AG04450 (cell line): ENCODE measurements around the gene RALGPS1. TPM values are rescaled to one million over a fixed set of nuclear protein-coding genes. Genes with fewer than 3 reads are reported as not detected.

ENCODE experiments used
- CTCF ChIA-PET: fragments of 300-600, 350-600 bp; formaldehyde crosslinking; extraction: SDS; loops from one replicate; lab custom pipeline; 2022; ENCODE audit warnings: antibody characterized with exemption, inconsistent platforms; lab: Charles Lee
- POLR2A ChIA-PET: fragments of 350-600 bp; formaldehyde crosslinking; extraction: SDS; loops from one replicate; lab custom pipeline; 2021; ENCODE audit warnings: antibody characterized with exemption, inconsistent platforms; lab: Yijun Ruan, JAX
- DNase-seq: peaks from one replicate; pipeline ENCODE4 v3.0.0-alpha.2; 2011; ENCODE audit warnings: low read depth, low spot score
- H3K27ac ChIP-seq: one replicate; pipeline ENCODE4 v1.5.1; 2012; ENCODE audit warnings: low read depth, low read length, control low read depth
- H3K27me3 ChIP-seq: one replicate; pipeline ENCODE4 v1.6.0; 2012; ENCODE audit warnings: low read length; ENCODE audit not compliant: control insufficient read depth, insufficient read depth
- H3K4me3 ChIP-seq: 2 replicates; pipeline ENCODE4 v1.5.1; 2011; ENCODE audit warnings: mild to moderate bottlenecking, low read depth, low read length, control low read depth
- H3K9me3 ChIP-seq: 2 replicates; pipeline ENCODE4 v1.5.1; 2012; ENCODE audit warnings: low read length; ENCODE audit not compliant: control insufficient read depth, insufficient read depth
- polyA plus RNA-seq: library from polyadenylated mRNA; depleted of rRNA; stranded (reverse); fragments of >200 nt; gene quantifications from 2 replicates; pipeline ENCODE4 v1.2.3, GENCODE V29; 2011
- TF ChIP-seq, protein P1 (sequence below): IDR thresholded peaks from 2 replicates; pipeline ENCODE4 v1.5.1; 2011; ENCODE audit warnings: low read depth, low read length, control low read depth, inconsistent platforms

The RALGPS1 gene
- polyA plus RNA-seq, 1 experiment = 4.6 TPM

DNA sequence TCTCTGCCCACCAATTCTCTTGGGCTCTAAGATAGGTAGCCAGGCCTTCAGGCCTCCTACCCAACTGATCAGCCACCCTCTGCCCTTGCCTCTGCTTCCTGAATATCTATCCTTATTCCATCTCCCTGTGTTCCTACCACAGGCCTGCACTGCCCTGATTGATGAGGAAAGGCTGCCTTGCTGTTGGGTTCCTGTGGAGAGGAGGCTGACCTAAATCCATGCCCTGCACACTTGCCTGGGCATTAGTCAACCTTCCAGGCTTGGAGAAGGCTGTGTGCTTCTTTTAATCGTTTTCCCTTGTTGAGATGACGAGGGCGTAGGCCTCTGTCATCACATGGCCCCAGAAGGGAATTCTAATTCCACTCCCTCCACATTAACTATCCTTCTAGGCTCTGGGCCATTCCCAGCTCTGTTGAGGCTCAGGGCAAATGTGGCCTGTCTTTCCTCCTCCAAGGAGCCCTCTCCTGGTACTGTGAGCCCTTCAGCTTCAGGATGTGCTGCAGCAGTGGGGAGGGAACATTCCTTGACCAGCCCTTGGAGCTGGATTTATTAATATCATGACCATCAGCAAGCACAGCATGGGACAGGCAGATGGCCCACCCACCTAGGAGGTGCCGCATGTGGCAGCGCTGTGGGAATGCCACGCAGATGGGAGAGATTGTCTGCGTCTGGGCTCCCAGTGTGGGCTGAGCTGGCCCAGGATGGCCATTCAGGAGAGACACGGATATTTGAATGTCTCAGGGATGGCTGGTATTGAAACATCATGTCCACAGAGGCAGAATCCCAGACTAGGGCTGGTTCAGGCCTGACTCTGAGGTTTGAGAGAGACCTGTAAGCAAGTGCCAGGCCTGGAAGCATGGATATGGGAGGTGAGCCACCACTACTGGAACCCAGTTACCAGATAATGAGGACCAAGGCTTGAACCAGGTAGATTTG, 166.9 kb downstream of the RALGPS1 start:
- POLR2A ChIA-PET = no interaction called here
- H3K9me3 ChIP-seq = peaks cover 3% of the 10 kb centered on the region; the same call in 1 of the 2 replicates
- CTCF ChIA-PET = interaction anchor here (1.7 kb wide), 1 partner anchor 141 kb away, joined by 6 read pairs; no protein-coding TSS in a partner anchor
- H3K27ac ChIP-seq = no peak overlapping the region
- TF ChIP-seq, protein P1, sequence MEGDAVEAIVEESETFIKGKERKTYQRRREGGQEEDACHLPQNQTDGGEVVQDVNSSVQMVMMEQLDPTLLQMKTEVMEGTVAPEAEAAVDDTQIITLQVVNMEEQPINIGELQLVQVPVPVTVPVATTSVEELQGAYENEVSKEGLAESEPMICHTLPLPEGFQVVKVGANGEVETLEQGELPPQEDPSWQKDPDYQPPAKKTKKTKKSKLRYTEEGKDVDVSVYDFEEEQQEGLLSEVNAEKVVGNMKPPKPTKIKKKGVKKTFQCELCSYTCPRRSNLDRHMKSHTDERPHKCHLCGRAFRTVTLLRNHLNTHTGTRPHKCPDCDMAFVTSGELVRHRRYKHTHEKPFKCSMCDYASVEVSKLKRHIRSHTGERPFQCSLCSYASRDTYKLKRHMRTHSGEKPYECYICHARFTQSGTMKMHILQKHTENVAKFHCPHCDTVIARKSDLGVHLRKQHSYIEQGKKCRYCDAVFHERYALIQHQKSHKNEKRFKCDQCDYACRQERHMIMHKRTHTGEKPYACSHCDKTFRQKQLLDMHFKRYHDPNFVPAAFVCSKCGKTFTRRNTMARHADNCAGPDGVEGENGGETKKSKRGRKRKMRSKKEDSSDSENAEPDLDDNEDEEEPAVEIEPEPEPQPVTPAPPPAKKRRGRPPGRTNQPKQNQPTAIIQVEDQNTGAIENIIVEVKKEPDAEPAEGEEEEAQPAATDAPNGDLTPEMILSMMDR = no peak
- no peaks in the 10 kb centered on the region for H3K27me3 ChIP-seq
- no peak overlapping the region for H3K4me3 ChIP-seq
- DNase-seq = no peak

DNA sequence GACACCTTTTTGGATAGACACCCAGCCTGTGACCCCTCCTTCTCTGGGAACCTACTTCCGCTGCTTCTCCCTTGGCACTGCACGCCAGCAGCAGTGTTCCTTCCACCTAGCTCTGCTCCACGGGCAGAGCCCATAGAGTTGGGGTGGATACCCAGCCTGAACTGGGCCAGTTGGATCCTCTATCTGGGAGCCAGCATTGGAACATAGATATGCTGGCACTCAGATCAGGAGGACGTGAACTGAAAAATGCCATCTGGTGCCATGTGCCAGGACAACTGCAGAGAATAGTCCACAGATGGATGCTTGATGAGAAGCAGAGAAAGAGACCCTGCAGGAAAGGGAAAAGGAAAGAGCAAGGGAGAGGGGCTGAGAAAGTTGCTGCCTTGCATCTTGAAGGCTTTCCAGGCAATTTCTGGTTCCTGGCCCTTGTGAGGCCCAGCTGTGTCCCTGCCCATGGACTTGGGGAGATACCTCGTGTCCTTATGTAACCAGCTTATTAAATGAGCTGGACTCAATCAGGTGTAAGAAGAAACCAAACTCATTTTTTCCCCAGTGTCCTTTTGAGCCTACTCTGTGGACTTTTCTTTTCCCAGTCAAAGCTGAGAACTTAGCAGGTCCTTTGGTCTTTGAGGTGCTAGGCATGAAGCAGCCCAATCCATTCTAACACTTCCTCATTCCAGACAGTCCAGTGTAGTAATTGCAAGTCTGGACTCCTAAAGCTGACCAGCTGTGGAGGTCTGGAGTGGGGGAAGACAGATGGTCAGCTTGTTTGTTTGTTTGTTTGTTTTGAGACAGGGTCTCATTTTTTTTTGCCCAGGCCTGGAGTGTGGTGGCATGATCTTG, 168.8 kb downstream of the RALGPS1 start:
- H3K4me3 ChIP-seq = no peak overlapping the region
- H3K9me3 ChIP-seq = peaks cover 3% of the 10 kb centered on the region; the same call in 1 of the 2 replicates
- H3K27me3 ChIP-seq = no peaks in the 10 kb centered on the region
- TF ChIP-seq, protein P1 = no peak
- POLR2A ChIA-PET = interaction anchor here (0.6 to 0.9 kb wide), 3 partner anchors 39 to 340 kb away, joined by 3 to 4 read pairs (median 3); partner anchors contain the start of gene ANGPTL2
- H3K27ac ChIP-seq = no peak overlapping the region
- CTCF ChIA-PET = interaction anchor here (0.6 to 1.7 kb wide), 2 partner anchors 141 to 142 kb away, joined by 4 to 6 read pairs; no protein-coding TSS in a partner anchor
- no peak for DNase-seq

DNA sequence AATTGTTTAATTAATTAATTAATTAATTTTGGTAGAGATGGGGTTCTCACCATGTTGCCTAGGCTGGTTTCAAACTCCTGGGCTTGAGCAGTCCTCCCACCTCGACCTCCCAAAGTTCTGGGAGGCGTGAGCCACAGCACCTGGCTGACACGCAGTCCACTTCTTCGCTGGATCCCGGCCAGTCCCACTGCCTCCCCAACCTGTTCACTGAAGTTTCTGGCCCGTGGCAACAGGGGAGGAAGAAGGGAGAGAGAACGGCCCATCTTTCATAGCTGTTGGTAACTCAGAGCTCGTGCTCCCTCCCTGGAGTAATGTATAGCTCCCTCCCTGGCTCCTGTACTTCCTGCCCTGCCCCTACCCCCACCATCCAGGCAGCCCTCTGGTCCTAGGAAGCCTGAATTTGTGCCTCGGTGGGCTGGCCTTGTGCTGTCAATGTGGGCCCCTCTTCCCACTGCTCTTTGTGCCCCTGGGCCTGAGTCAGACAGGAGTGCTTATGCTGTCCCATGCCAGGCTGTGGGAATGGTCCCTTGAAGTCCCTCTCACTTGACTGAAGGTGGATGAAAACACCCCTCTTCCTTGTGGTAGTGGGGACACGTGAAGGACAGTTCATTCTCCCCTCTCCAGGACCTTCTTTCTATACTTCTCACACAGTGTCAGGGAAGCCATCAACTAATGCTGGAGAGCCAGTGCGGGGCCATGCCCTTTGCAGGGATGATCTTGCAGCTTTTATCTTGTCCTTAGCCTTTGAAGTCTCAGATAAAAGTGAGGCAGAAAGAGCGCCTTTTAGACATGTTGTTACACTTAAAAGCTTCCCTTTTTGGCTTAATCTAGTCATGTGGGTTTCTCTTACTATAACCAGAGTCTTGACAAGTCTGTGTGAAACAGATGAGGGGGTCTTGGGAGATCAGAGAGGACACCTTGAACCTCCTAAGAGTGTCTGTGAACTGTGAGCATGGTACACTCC, 169.8 kb downstream of the RALGPS1 start:
- DNase-seq = no peak
- Histone ChIP-seq H3K27me3 (no peaks in the 10 kb centered on the region), H3K4me3 (no peak overlapping the region), H3K27ac (no peak overlapping the region), H3K9me3 (peaks cover 3% of the 10 kb centered on the region; the same call in 1 of the 2 replicates)
- CTCF ChIA-PET = interaction anchor here (0.6 kb wide), 1 partner anchor 142 kb away, joined by 4 read pairs; no protein-coding TSS in a partner anchor
- TF ChIP-seq, protein P1 = no peak
- POLR2A ChIA-PET = interaction anchor here (0.6 to 0.9 kb wide), 2 partner anchors 38 to 115 kb away, joined by 3 read pairs; partner anchors contain the start of gene ANGPTL2

DNA sequence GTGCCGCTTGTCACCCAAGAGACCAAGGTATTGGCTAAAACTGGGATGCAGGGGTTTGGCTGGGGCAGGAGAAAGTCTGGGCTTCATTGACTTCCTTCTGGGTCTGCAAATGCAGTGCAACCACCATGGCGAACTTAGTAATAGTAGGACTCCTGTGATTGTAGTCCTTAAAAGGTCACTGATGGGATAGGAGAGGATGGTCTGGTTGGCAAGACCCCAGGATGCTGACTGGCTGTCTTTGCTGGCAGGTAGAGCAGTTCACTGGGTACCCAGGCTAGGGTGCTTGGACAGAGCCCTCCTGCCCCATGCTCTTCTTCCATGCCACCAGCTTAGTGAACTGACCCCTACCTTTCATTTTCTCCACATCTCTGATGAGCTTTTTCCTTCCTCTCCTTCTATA, 170.6 kb downstream of the RALGPS1 start:
- TF ChIP-seq, protein P1 = no peak
- ChIA-PET POLR2A (no interaction called here), CTCF (no interaction called here)

More for the DNA sequence above, 170.6 kb downstream of the RALGPS1 start:
- H3K9me3 ChIP-seq = no peaks in the 10 kb centered on the region
- no peaks in the 10 kb centered on the region for H3K27me3 ChIP-seq
- no peak overlapping the region for H3K4me3 ChIP-seq
- H3K27ac ChIP-seq = no peak overlapping the region
- DNase-seq = no peak
